Spleen (tissue), 11 donors: ENCODE results near the gene SCG5. TPM values are rescaled to one million over a fixed set of nuclear protein-coding genes. Genes with fewer than 3 reads are reported as not detected.
A peak's percentile ranks its signal among the peaks of the same experiment; 100 is the strongest.
"Not testable (repeated sequence)": the region's sequence is repeated elsewhere in the genome, so short reads cannot be mapped to it uniquely, and the experiment has no call there.

Experiments
- DNase-seq: peaks from one replicate; pipeline ENCODE4 v3.0.0-alpha.2; 2020
- H3K27ac ChIP-seq, 8 donors: fragments of 200-600 bp; sonication (generic) in 7 of 8; 1 replicate in 4 of 8; 2 replicates in 4 of 8; pipeline versions ENCODE4 v1.5.0 to v1.8.0; 2016 to 2021; ENCODE audit warnings: inconsistent platforms in 4 of 8, mild to moderate bottlenecking in 4 of 8, moderate library complexity in 1 of 8
- H3K27me3 ChIP-seq, 7 donors: fragments of 200-600 bp; sonication (generic) in 6 of 7; replicated peaks in 1 of 7; 1 replicate in 4 of 7; 2 replicates in 3 of 7; pipeline versions ENCODE4 v1.5.0 to v1.8.0; 2016 to 2021; ENCODE audit warnings: inconsistent platforms in 3 of 7, mild to moderate bottlenecking in 1 of 7
- H3K36me3 ChIP-seq, 6 donors: fragments of 200-600 bp; sonication (generic) in 5 of 6; 1 replicate in 4 of 6; 2 replicates in 2 of 6; pipeline versions ENCODE4 v1.5.0 to v1.8.0; 2016 to 2021; ENCODE audit warnings: inconsistent platforms in 2 of 6
- H3K4me1 ChIP-seq, 6 donors: fragments of 200-600 bp; sonication (generic) in 5 of 6; 1 replicate in 3 of 6; 2 replicates in 3 of 6; pipeline versions ENCODE4 v1.5.0 to v1.8.0; 2016 to 2021; ENCODE audit warnings: inconsistent platforms in 3 of 6
- H3K4me3 ChIP-seq, 8 donors: fragments of 200-600 bp; sonication (generic) in 7 of 8; 1 replicate in 4 of 8; 2 replicates in 4 of 8; pipeline versions ENCODE4 v1.5.0 to v1.8.0; 2016 to 2021; ENCODE audit warnings: inconsistent platforms in 4 of 8, mild to moderate bottlenecking in 4 of 8, moderate library complexity in 2 of 8
- H3K9me3 ChIP-seq, 8 donors: fragments of 200-600 bp; sonication (generic) in 7 of 8; 1 replicate in 4 of 8; 2 replicates in 4 of 8; pipeline versions ENCODE4 v1.5.0 to v1.8.0; 2016 to 2021; ENCODE audit warnings: inconsistent platforms in 4 of 8
- CTCF ChIP-seq, 11 experiments: fragments of 200-600 bp in 7 of 11; fragments of 450-650 bp in 4 of 11; sonication (generic) in 4 of 11; IDR thresholded peaks in 8 of 11; conservative IDR thresholded peaks in 3 of 11; 1 replicate in 7 of 11; 2 replicates in 4 of 11; pipeline versions ENCODE4 v1.4.0 to v1.8.0; 2016 to 2021; ENCODE audit warnings: antibody characterized with exemption in 11 of 11, inconsistent platforms in 4 of 11, mild to moderate bottlenecking in 1 of 11
- POLR2A ChIP-seq, 3 donors: fragments of 450-650 bp; IDR thresholded peaks; one replicate each; pipeline ENCODE4 v1.5.1; 2017; ENCODE audit warnings: antibody characterized with exemption in 3 of 3, mild to moderate bottlenecking in 1 of 3
- POLR2AphosphoS5 ChIP-seq, 3 donors: sonication (generic); formaldehyde crosslinking; IDR thresholded peaks; one replicate each; pipeline ENCODE4 v1.5.1; 2017; ENCODE audit warnings: antibody characterized with exemption in 3 of 3
- WGBS, 5 donors: extraction: QIAGEN DNeasy Blood & Tissue Kit in 3 of 5; methylation state at CpG; one replicate each; pipeline versions ENCODE4 v1.1.5 to v1.1.7; 2013 to 2018; 5-methylcytosine and 5-hydroxymethylcytosine counted together
- intact Hi-C: fragments of 100-400 bp; cut with DNase I; formaldehyde crosslinking; loops from one replicate; pipeline ENCODE4 v1.15.0; 2023; ENCODE audit warnings: low total_unique reads
- polyA plus RNA-seq, 3 donors: library from polyadenylated mRNA; stranded (reverse); fragments of 200-250 nt; gene quantifications; one replicate each; pipeline ENCODE4 v1.2.1, GENCODE V29; 2013
- total RNA-seq, 7 donors: library from RNA; depleted of rRNA in 3 of 7; stranded (reverse); fragments of >200 nt in 3 of 7; fragmentation: NEBNext Ultra II Directional in 4 of 7; extraction: Animal tissue kit (Norgen Biotek cat#: 25700) in 4 of 7; gene quantifications; one replicate each; pipeline versions ENCODE4 v1.1.0 to v1.2.1, GENCODE V29; 2016 to 2021
- donor health status: healthy with polysubstance abuse.
- donor health status: DM: no; HTN: no; CAD: no; lungs with moderate emphysema.
- donor health status: DM: no; HTN: no; CAD: no.
- donor health status: Bipolar disorder and iron deficiency.
- donor health status: healthy.
- donor health status: DM: no; HTN: no; CAD: no.
- donor health status: DM: yes; HTN: yes; CAD: no.

Gene SCG5
- total and polyA plus RNA-seq, 10 donors = 0.54 to 2.4 (median 1.2) TPM; not detected in 5

GRCh38 chr15:32615051-32615870, 26.2 kb upstream of the SCG5 start, which contains the start of gene ARHGAP11A:
Gene ARHGAP11A, plus strand, starts transcription at chr15:32615504. Its CDS starts 708 bp downstream, at chr15:32616212.
- TF ChIP-seq CTCF (IDR thresholded peaks at IDR 0.05 in 8 of 11, conservative IDR thresholded peaks at IDR 0.05 in 3 of 11) = peak in 1 of 11 experiments; percentile 15
- TF ChIP-seq POLR2AphosphoS5 (IDR thresholded peaks at IDR 0.05) = peak in 2 of 3 donors; percentile 59 to 62
- H3K9me3 ChIP-seq, intact Hi-C loops, H3K27me3 ChIP-seq, H3K36me3 ChIP-seq: not testable (repeated sequence)
- 0 to 1% (median 0%) methylated on average over 9 to 35 of the region's 43 CpGs for WGBS, 5 donors
- Histone ChIP-seq H3K4me3 (peak within 1 kb of the TSS; percentile 41 to 74 (median 58)), H3K27ac (peak within 1 kb of the TSS; percentile 68 to 91 (median 86)), H3K4me1 (peaks cover 0 to 36% (median 7%) of the 10 kb centered on the region in 6 donors)
- DNase-seq = peak; percentile 93

DNA sequence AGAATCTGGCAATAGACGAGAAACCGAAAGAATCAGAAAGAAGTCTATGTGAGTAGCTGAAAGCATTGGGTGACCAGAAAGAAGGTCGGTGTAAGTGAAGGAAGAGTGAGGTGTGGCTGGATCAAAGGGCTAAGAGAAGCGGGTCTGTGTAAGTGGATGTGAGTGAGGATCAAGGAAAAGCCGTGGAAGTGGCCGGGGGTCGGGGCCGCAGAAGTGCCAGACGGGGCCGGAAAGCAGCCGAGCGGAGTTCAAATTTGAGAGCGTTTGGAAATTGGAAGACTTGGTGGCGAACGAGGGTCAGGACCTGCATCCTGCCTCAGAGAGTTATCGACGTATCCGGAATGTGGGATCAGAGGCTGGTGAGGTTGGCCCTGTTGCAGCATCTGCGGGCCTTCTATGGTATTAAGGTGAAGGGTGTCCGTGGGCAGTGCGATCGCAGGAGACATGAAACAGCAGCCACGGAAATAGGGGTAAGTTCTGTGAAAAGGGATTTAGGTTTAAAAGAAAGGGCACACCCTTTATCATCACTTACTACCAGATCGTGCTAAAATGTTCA, 25.6 kb upstream of the SCG5 start:
- DNase-seq, H3K27me3 ChIP-seq, intact Hi-C loops, H3K9me3 ChIP-seq, H3K36me3 ChIP-seq: not testable (repeated sequence)
- 0 to 1% (median 0%) methylated on average over 14 to 24 of the region's 24 CpGs for WGBS, 5 donors
- Histone ChIP-seq H3K4me3 (peak overlapping the region; percentile 41 to 74 (median 58)), H3K4me1 (peaks cover 0 to 31% (median 7%) of the 10 kb centered on the region in 6 donors), H3K27ac (peak overlapping the region in 5 of 8 donors; percentile 20 to 91 (median 87))

DNA sequence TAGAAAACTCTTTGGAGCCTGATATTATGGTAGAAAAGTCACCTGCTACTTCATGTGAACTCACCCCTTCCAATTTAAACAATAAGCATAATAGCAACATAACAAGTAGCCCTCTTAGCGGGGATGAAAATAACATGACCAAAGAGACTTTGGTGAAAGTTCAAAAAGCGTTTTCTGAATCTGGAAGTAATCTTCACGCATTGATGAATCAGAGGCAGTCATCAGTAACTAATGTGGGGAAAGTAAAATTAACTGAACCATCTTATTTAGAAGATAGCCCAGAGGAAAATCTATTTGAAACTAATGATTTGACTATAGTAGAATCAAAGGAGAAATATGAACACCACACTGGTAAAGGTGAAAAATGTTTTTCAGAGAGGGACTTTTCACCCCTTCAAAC, 5.1 kb upstream of the SCG5 start:
- DNase-seq = no peak
- H3K9me3 ChIP-seq = no peaks in the 10 kb centered on the region
- no peak overlapping the region for H3K4me3 ChIP-seq
- TF ChIP-seq CTCF (IDR thresholded peaks at IDR 0.05 in 8 of 11, conservative IDR thresholded peaks at IDR 0.05 in 3 of 11) (no peak), POLR2A (IDR thresholded peaks at IDR 0.05) (no peak), POLR2AphosphoS5 (IDR thresholded peaks at IDR 0.05) (no peak)
- H3K27me3 ChIP-seq = peaks cover 0 to 2% (median 0%) of the 10 kb centered on the region in 7 donors
- 76 to 86% (median 81%) methylated on average over 3 of the region's 3 CpGs for WGBS, 5 donors
- H3K36me3 ChIP-seq = peaks cover 0 to 79% (median 8%) of the 10 kb centered on the region in 6 donors
- intact Hi-C loops = no loop called here
- no peak overlapping the region for H3K27ac ChIP-seq
- H3K4me1 ChIP-seq = peaks cover 0 to 12% (median 0%) of the 10 kb centered on the region in 6 donors

DNA sequence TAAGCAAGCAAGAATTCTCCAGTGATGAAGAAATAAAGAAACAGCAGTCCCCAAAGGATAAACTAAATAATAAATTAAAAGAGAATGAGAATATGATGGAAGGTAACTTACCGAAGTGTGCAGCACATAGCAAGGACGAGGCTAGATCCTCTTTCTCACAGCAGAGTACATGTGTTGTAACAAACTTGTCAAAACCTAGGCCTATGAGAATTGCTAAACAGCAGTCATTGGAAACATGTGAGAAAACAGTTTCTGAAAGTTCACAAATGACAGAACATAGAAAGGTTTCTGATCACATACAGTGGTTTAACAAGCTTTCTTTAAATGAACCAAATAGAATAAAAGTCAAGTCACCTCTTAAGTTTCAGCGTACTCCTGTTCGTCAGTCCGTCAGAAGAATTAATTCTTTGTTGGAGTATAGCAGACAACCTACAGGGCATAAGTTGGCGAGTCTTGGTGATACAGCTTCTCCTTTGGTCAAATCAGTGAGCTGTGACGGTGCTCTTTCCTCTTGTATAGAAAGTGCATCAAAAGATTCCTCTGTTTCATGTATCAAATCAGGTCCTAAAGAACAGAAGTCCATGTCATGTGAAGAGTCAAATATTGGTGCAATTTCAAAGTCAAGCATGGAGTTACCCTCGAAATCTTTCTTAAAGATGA, 4.5 kb upstream of the SCG5 start:
- WGBS, 5 donors = 81 to 86% (median 85%) methylated on average over 8 of the region's 8 CpGs
- Histone ChIP-seq H3K36me3 (peaks cover 0 to 74% (median 8%) of the 10 kb centered on the region in 6 donors), H3K27ac (no peak overlapping the region), H3K27me3 (peaks cover 0 to 9% (median 0%) of the 10 kb centered on the region in 7 donors), H3K9me3 (no peaks in the 10 kb centered on the region), H3K4me3 (no peak overlapping the region), H3K4me1 (peaks cover 0 to 12% (median 0%) of the 10 kb centered on the region in 6 donors)
- TF ChIP-seq POLR2A (IDR thresholded peaks at IDR 0.05) = no peak
- no peak for TF ChIP-seq POLR2AphosphoS5 (IDR thresholded peaks at IDR 0.05)
- no peak for TF ChIP-seq CTCF (IDR thresholded peaks at IDR 0.05 in 8 of 11, conservative IDR thresholded peaks at IDR 0.05 in 3 of 11)
- intact Hi-C loops = no loop called here
- no peak for DNase-seq
